ENCODE data around the gene KRTDAP.

KRTDAP gene

DNA sequence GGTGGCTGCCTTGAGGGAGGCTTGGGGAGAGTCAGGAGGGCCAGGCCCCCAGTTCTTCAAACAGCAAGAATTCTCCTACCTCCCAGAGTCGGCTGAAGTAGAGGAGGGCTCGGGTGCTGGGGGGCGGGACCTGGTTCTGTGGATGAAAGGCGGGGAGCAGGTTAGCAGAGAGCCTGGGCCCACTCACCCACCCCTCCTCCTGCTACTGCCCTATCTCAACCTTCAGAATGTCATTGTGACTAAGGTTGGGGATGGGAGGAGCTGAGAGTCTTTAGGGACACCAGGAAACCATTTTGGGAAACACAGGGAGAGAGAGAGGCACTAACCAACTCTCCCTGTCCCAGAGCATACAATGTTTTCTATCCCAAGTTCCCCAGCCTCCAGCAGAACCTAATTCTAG, 12.5 kb upstream of the KRTDAP start:
- Mint-ChIP-seq H3K27ac (no peak overlapping the region), H3K9me3 (ENCODE audit: low read depth) (no peaks in the 10 kb centered on the region), H3K4me3 (no peak overlapping the region), H3K36me3 (no peaks in the 10 kb centered on the region), H3K27me3 (peaks cover 10% of the 10 kb centered on the region), H3K4me1 (ENCODE audit: low read depth) (no peaks in the 10 kb centered on the region)

DNA sequence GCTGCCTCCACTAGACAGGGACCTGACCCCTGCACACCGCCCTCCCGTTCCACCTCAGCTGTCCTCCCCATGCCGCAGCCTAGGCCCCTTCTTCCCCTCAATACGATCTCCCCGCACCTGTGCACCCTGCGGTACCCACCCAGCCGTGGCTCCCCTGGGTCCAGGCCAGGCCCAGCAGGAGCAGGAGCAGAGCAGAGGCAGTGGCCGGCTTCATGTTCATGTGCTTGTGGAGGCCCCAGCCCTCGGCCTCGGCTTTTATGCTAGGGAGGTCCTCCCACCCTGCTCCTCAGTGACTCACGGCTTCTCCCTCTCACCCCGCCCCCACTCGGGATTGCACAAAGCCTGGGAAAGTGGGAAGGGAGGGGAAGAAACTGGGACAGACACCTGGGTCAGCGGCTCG, 11.4 kb upstream of the KRTDAP start:
- Mint-ChIP-seq H3K27me3 (peaks cover 8% of the 10 kb centered on the region), H3K36me3 (no peaks in the 10 kb centered on the region), H3K4me1 (ENCODE audit: low read depth) (no peaks in the 10 kb centered on the region), H3K27ac (no peak overlapping the region), H3K9me3 (ENCODE audit: low read depth) (no peaks in the 10 kb centered on the region), H3K4me3 (no peak overlapping the region)

DNA sequence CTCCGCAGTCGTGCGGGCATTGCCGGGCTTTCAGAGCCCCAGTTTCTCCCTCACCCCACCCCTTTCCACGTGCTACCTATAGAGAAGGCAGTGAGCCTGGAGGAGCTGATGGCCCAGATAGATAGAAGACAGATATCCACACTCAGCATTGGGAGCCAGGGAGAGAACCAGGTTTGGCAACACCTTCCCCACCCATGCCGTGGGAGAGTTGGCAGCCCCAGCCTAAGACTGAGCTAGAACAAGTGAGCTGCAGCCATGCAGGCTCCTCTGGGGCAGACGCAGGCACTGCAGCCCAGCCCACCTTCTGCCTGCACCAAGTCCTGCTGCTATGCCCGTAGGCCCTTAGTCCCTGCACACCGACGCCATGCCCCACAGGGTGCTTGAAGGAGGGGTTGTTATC, 10.3 kb upstream of the KRTDAP start:
- Mint-ChIP-seq H3K4me3 (no peak overlapping the region), H3K36me3 (no peaks in the 10 kb centered on the region), H3K4me1 (ENCODE audit: low read depth) (peaks cover under 1% of the 10 kb centered on the region), H3K9me3 (ENCODE audit: low read depth) (no peaks in the 10 kb centered on the region), H3K27ac (no peak overlapping the region), H3K27me3 (peaks cover 3% of the 10 kb centered on the region)

DNA sequence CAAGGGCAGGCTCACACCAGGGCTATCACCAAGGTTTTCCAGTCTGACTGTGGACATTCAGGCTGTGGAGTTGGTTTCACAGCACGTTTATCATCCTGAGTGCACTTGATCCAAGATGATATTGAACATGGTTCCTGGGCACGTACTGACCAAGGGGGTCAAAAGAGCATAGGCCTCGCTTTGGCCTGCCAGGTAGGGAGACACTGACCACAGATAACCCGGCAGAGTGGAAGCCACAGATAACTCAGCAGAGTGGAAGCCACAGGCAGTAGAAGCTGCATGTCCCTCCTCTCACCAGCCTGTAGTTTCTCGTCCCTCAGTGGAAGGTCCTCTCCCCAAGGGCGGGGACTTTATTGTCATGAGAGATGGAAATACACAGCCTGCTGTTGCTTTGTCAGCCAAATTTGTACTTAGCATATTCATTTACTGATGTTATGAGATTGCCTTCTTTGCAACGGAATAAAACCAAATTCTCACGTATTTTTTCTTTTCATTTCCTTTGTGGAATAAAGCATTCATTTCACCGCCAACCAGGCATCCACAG, 8.8 kb upstream of the KRTDAP start:
- Mint-ChIP-seq H3K9me3 (ENCODE audit: low read depth) (no peaks in the 10 kb centered on the region), H3K4me1 (ENCODE audit: low read depth) (peaks cover 7% of the 10 kb centered on the region), H3K27me3 (no peaks in the 10 kb centered on the region), H3K36me3 (no peaks in the 10 kb centered on the region), H3K27ac (no peak overlapping the region), H3K4me3 (no peak overlapping the region)

DNA sequence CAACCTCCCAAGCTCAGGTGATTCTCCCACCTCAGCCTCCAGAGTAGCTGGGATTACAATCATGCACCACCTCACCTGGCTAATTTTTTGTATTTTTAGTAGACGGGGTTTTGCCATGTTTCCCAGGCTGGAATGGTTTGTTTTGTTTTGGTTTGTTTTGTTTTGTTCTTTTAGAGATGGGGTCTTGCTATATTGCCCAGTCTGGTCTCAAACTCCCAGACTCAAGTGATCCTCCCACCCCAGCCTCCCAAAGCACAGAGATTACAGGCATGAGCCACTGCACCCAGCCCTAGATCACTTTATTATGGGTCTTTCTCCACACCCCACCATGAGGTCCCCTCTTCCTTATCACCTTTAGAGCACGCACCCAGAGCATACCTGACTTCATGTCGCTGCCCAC, 8.0 kb upstream of the KRTDAP start:
- peaks cover 7% of the 10 kb centered on the region for H3K4me1 Mint-ChIP-seq (ENCODE audit: low read depth)
- H3K27me3 Mint-ChIP-seq, result no peaks in the 10 kb centered on the region
- H3K9me3 Mint-ChIP-seq (ENCODE audit: low read depth), result no peaks in the 10 kb centered on the region
- no peaks in the 10 kb centered on the region for H3K36me3 Mint-ChIP-seq
- H3K4me3 Mint-ChIP-seq, result no peak overlapping the region
- no peak overlapping the region for H3K27ac Mint-ChIP-seq

DNA sequence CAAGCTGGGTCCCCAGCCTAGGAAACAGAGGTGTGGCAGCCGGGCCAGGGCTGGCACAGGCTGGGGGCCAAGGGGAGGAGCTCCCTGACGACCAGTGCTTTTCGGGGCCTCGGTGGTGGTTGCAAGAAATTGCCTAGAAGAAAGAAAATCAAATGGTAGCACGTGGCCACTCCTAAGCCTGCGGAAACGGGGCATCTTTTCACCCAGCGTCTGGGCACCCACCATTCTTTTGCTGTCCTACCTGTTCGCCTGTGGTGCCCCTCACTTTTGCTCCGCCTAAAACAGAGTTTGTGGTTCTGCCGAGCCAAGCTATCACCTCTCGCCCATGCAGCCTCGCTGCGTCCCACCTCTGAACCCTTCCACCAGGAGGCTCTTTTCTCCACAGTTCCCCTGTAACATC, 7.1 kb upstream of the KRTDAP start:
- Mint-ChIP-seq H3K4me1 (ENCODE audit: low read depth) (peaks cover 7% of the 10 kb centered on the region), H3K36me3 (no peaks in the 10 kb centered on the region)

DNA sequence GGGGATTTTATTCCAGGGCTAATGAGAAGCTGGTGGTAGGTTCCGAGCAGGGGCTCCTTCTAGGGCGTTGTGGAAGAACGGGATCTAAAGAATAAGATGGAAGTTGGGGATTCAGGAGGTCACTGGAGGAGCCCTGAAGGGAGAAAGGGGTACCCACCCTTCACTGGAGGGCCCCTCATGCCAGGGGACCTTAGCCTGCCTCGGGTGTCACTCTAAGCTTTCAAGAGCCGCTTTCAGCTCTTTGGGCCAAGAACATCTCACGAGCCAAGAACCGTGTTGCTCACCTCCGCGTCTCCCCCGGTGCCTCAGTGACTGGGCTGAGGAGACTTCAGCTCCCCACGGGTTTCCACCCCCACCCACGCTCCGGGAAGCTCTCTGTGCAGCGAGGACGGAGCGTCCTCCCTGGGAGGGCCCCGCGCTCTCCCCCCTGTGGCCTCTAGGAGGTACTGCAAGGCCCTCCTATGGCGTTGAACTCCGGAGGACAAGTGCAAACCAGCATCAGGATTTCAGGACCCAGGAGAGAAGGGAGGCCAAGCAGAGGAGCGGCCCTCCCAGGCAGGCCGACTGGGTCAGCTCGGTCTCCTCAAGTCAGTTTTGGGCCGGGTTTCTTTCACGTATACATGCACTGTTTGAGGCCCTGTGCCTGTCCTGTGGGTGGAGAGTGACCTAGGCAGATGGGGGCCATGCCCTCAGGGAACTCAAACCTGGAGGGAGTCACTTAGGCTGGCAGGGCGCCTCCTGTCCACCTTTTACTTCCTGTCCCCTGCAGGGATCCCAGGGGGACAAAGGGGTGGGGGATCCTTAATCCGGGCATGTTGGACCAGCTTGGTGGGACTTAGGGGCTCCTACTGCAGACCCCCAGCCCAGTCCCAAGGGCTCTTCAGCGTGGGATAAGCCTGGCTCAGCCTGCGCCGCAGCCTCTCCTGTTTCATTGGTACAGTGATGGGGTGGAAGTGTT, 5.1 kb upstream of the KRTDAP start:
- H3K27ac Mint-ChIP-seq, result no peak overlapping the region
- peaks cover 3% of the 10 kb centered on the region for H3K27me3 Mint-ChIP-seq
- H3K9me3 Mint-ChIP-seq (ENCODE audit: low read depth), result no peaks in the 10 kb centered on the region
- H3K36me3 Mint-ChIP-seq, result no peaks in the 10 kb centered on the region
- peaks cover 7% of the 10 kb centered on the region for H3K4me1 Mint-ChIP-seq (ENCODE audit: low read depth)
- H3K4me3 Mint-ChIP-seq, result peak overlapping the region; percentile 13

More for the DNA sequence above, 7.1 kb upstream of the KRTDAP start:
- H3K27ac Mint-ChIP-seq, result no peak overlapping the region
- no peaks in the 10 kb centered on the region for H3K9me3 Mint-ChIP-seq (ENCODE audit: low read depth)
- no peak overlapping the region for H3K4me3 Mint-ChIP-seq
- no peaks in the 10 kb centered on the region for H3K27me3 Mint-ChIP-seq

DNA sequence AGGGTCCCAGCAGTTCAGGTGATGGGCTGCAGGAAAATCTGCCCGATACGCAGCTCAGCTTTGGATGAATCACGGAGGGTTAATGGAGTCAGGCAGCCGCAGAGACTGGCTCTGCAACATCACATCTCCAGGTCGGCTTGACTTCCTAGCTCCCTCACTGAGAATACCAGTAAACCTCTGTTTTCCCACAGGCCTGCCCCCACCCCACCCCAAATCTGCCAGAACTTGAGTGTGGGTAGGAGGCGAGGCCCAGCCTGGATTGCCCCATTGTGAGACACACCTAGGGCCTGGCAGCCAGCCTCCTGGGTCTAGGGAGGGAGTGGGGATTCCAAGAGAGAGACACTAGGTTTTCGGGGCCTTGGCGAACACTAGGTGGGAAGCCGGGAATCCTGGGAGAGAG, 3.7 kb upstream of the KRTDAP start:
- Mint-ChIP-seq H3K9me3 (ENCODE audit: low read depth) (no peaks in the 10 kb centered on the region), H3K4me1 (ENCODE audit: low read depth) (peaks cover 7% of the 10 kb centered on the region), H3K27ac (no peak overlapping the region), H3K4me3 (no peak overlapping the region), H3K36me3 (no peaks in the 10 kb centered on the region), H3K27me3 (peaks cover 3% of the 10 kb centered on the region)

DNA sequence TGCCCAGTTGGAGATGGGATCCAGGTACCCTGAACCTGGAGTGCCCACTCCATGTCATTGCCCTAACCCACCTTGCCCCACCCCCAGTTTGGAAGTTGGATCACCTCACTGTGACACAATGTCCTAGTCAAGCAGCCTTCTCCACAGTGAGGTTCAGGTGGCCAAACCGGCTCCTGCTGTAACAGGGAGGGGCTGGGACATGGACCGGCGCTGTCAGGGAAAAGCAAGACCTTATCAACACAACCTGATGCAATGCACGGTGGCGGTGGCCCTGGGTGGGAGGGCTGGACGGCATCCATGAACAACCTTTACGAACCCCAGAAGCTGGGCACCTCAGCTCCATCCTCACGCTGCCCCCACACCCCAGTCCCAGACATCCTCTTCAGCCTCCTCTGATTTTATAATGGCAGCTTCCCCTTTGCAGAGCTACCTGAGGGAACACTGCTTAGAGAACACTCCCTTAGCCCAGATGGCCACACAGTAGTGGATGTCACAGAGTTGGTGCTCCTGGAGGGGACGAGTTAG, 1.6 kb upstream of the KRTDAP start:
- Mint-ChIP-seq H3K27ac (no peak overlapping the region), H3K36me3 (no peaks in the 10 kb centered on the region), H3K4me3 (no peak overlapping the region), H3K27me3 (peaks cover 3% of the 10 kb centered on the region), H3K9me3 (ENCODE audit: low read depth) (no peaks in the 10 kb centered on the region), H3K4me1 (ENCODE audit: low read depth) (peaks cover 7% of the 10 kb centered on the region)

DNA sequence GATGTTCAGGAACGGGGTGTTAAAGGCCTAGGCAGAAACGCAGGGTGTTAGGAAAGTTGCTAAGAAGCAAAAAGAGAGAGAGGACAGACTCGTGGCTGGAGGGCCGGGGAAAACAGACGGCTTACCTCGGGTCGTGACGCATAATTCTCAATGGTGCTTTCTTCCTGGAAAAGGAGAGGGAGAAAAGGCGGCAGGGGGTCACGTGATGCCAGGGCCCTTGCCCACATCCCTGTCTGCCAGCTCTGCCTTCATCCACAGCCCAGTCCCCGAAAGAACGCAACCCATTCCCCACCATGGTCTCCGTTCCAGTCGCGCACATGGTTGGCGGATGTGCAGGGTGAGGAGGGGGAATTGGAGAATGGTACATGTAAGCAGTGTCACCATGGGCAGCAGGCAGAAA, 1.6 kb downstream of the KRTDAP start:
- Mint-ChIP-seq H3K4me1 (ENCODE audit: low read depth) (peaks cover 7% of the 10 kb centered on the region), H3K27ac (no peak overlapping the region), H3K4me3 (no peak overlapping the region), H3K36me3 (no peaks in the 10 kb centered on the region), H3K27me3 (peaks cover 3% of the 10 kb centered on the region), H3K9me3 (ENCODE audit: low read depth) (no peaks in the 10 kb centered on the region)

DNA sequence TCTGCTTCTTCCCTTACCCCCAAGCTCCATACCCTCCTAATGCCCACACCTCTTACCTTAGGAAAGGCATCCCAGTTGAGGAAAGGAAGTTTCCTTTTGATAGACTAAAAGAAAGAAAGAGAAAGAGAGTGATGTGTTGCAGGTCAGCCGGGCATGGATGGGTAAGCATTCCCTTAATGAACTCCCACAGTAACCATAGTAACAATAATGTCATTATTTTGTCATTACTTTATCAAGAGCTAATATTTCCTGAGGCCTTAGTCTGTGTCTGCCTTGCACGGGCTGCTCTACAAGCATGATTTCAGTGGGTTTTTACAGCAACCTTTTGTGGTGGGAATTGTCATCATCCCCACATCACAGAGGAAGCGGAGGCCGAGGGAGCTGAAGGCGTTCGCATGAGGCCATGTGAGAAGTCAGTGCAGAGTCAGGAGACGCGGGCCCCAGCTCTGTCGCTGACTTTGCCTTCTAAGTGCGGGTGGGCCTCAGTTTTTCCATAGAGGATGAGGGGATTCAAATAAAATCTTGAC, 2.5 kb downstream of the KRTDAP start:
- Mint-ChIP-seq H3K9me3 (ENCODE audit: low read depth) (no peaks in the 10 kb centered on the region), H3K27ac (no peak overlapping the region), H3K4me1 (ENCODE audit: low read depth) (peaks cover 7% of the 10 kb centered on the region), H3K36me3 (no peaks in the 10 kb centered on the region), H3K27me3 (peaks cover 3% of the 10 kb centered on the region), H3K4me3 (no peak overlapping the region)

DNA sequence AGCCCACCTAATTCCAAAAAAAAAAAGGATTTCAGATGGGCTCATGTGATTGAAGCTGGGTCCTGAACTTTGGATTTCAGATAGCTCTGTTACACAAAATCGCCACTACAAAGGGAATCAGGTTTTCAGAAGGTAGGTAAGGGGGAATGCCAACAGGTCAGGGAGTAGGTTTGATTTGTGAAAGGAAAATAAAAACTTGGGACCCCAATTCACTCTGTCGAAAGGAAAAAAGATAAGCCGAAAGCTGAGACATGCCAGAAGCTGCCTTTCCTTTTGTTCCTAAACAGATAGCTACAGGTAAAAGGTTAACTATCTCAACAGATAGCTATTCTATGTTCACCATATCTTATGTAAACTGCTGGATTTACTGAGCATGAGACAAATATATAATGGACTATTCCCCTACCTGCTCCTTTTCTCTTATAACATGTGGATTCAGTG, 4.0 kb downstream of the KRTDAP start:
- peaks cover 7% of the 10 kb centered on the region for H3K4me1 Mint-ChIP-seq (ENCODE audit: low read depth)
- H3K9me3 Mint-ChIP-seq (ENCODE audit: low read depth), result no peaks in the 10 kb centered on the region
- H3K4me3 Mint-ChIP-seq, result no peak overlapping the region
- no peak overlapping the region for H3K27ac Mint-ChIP-seq
- no peaks in the 10 kb centered on the region for H3K36me3 Mint-ChIP-seq
- H3K27me3 Mint-ChIP-seq, result peaks cover 2% of the 10 kb centered on the region

DNA sequence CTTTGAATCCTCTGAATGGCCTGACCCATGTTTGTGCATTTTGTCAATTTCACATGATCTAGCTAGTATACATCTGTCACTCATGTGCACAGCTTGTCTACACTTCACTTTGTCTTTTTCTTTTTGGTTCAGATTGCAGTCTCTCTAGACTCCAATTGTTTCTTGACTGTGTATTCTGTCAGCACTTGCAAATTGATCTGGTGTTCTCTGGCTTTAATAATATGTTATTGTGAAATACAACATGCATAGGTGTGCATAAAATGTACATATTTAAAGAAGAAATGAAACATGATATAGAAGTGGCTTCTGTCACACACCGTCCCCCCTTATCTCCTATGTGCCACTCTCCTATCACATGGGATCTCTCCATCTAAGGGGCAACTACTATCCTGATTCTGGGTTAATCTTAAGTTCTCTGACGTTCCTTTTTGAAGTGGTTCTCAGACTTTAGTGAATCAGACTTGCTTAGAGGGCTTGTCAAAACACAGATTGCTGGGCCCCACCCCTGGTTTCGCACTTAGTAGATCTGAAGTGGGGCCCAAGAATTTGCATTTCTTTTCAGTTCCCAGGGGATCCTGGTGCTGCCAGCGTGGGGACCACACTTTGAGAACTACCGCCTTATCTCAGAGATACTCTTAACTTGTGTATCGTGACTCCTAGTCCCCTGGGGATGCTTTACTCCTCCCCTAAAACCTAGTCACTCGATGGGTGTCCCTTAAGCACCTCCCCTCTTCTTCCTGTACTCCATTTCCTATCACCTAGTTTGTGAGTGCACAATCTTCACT, 5.8 kb downstream of the KRTDAP start:
- Mint-ChIP-seq H3K27me3 (no peaks in the 10 kb centered on the region), H3K4me3 (no peak overlapping the region), H3K36me3 (no peaks in the 10 kb centered on the region), H3K4me1 (ENCODE audit: low read depth) (peaks cover 7% of the 10 kb centered on the region), H3K9me3 (ENCODE audit: low read depth) (no peaks in the 10 kb centered on the region), H3K27ac (no peak overlapping the region)

DNA sequence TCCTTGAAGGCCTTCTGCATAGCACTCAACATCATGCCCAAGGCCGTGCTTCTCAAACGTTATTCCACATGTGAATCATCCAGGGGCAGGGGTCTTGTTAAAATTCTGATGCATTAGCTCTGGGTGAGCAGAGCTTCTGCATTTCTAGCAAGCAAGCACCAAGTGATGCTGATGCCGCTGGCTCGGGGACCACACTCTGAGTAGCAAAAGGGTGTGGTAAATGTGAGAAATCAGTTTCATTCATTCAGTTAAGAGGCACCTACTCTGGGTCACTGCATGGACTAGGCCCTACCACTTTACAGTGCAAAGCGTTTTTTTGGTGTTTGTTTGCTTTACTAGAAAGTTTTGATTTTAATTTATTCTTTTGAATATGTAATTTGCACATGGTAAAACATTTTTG, 7.2 kb downstream of the KRTDAP start:
- Mint-ChIP-seq H3K27ac (no peak overlapping the region), H3K27me3 (no peaks in the 10 kb centered on the region), H3K4me1 (ENCODE audit: low read depth) (peaks cover 7% of the 10 kb centered on the region), H3K9me3 (ENCODE audit: low read depth) (no peaks in the 10 kb centered on the region), H3K4me3 (no peak overlapping the region), H3K36me3 (no peaks in the 10 kb centered on the region)
